HAP-1 (cell line): ENCODE results near the gene NECAP2.
"Not testable (repeated sequence)": the region's sequence is repeated elsewhere in the genome, so short reads cannot be mapped to it uniquely, and the experiment has no call there.

Experiments used
- DNase-seq, 2 experiments: peaks; one replicate each; pipeline ENCODE4 v3.0.0-alpha.2; 2016 to 2020; ENCODE audit warnings: low spot score in 2 of 2
- H3K27me3 ChIP-seq: fragments of 250-450 bp; sonication (Bioruptor Pico); 2 replicates; pipeline ENCODE4 v1.5.1; 2020; ENCODE audit warnings: low read depth, mild to moderate bottlenecking, moderate library complexity
- H3K36me3 ChIP-seq: fragments of 250-450 bp; sonication (Bioruptor Pico); replicated peaks from 2 replicates; pipeline ENCODE4 v1.5.1; 2020; ENCODE audit warnings: mild to moderate bottlenecking
- H3K4me1 ChIP-seq: fragments of 250-450 bp; sonication (Bioruptor Pico); 2 replicates; pipeline ENCODE4 v1.5.1; 2020; ENCODE audit warnings: mild to moderate bottlenecking
- H3K4me3 ChIP-seq: fragments of 250-450 bp; sonication (Bioruptor Pico); 2 replicates; pipeline ENCODE4 v1.5.1; 2020; ENCODE audit warnings: mild to moderate bottlenecking, moderate library complexity
- H3K9me3 ChIP-seq: fragments of 250-450 bp; sonication (Bioruptor Pico); 2 replicates; pipeline ENCODE4 v1.5.1; 2020; ENCODE audit warnings: mild to moderate bottlenecking, moderate library complexity
- in situ Hi-C: fragments of 300-500 bp; cut with MboI; formaldehyde crosslinking; loops from 3 replicates; pipeline ENCODE4 v1.14.3; 2020; ENCODE audit warnings: low sequenced_read_pairs, inconsistent platforms, mixed read lengths

NECAP2 gene

GRCh38 chr1:16459352-16459925 lies 18.9 kb downstream of the NECAP2 start:
- Histone ChIP-seq H3K4me3 (no peak overlapping the region), H3K27me3 (no peaks in the 10 kb centered on the region), H3K4me1 (peaks cover 10% of the 10 kb centered on the region), H3K9me3 (no peaks in the 10 kb centered on the region), H3K36me3 (peaks cover 51% of the 10 kb centered on the region)
- in situ Hi-C loops, result no loop called here
- DNase-seq, result no peak

- no peaks in the 10 kb centered on the region for H3K9me3 ChIP-seq
- DNase-seq, result no peak
- in situ Hi-C loops, result no loop called here
- no peaks in the 10 kb centered on the region for H3K27me3 ChIP-seq
- H3K4me3 ChIP-seq, result no peak overlapping the region
- peaks cover 10% of the 10 kb centered on the region for H3K4me1 ChIP-seq
- H3K36me3 ChIP-seq, result peaks cover 31% of the 10 kb centered on the region
Observed at GRCh38 chr1:16461681-16462080, 21.2 kb downstream of the NECAP2 start.

GRCh38 chr1:16462773-16463330 lies 22.3 kb downstream of the NECAP2 start:
- H3K9me3 ChIP-seq, result no peaks in the 10 kb centered on the region
- peaks cover 23% of the 10 kb centered on the region for H3K36me3 ChIP-seq
- in situ Hi-C loops, result no loop called here

GRCh38 chr1:16464917-16465625 lies 24.5 kb downstream of the NECAP2 start:
- in situ Hi-C loops, result no loop called here
- Histone ChIP-seq H3K9me3 (no peaks in the 10 kb centered on the region), H3K4me3 (no peak overlapping the region), H3K36me3 (peaks cover 6% of the 10 kb centered on the region), H3K4me1 (peaks cover 10% of the 10 kb centered on the region), H3K27me3 (no peaks in the 10 kb centered on the region)
- DNase-seq, result no peak

More at GRCh38 chr1:16462773-16463330, 22.3 kb downstream of the NECAP2 start:
- no peak for DNase-seq
- H3K4me1 ChIP-seq, result peaks cover 10% of the 10 kb centered on the region
- H3K4me3 ChIP-seq, result no peak overlapping the region
- H3K27me3 ChIP-seq, result no peaks in the 10 kb centered on the region

GRCh38 chr1:16468558-16468957 lies 28.0 kb downstream of the NECAP2 start:
- no peaks in the 10 kb centered on the region for H3K4me1 ChIP-seq
- peaks cover 14% of the 10 kb centered on the region for H3K36me3 ChIP-seq
- in situ Hi-C loops, result no loop called here
- no peak for DNase-seq
- no peaks in the 10 kb centered on the region for H3K27me3 ChIP-seq
- no peaks in the 10 kb centered on the region for H3K9me3 ChIP-seq
- H3K4me3 ChIP-seq, result no peak overlapping the region

- in situ Hi-C loops, result no loop called here
- Histone ChIP-seq H3K4me3 (no peak overlapping the region), H3K27me3 (no peaks in the 10 kb centered on the region), H3K36me3 (peaks cover 24% of the 10 kb centered on the region), H3K9me3 (no peaks in the 10 kb centered on the region), H3K4me1 (no peaks in the 10 kb centered on the region)
- no peak for DNase-seq
Observed at GRCh38 chr1:16474166-16474800, 33.8 kb downstream of the NECAP2 start.

GRCh38 chr1:16474891-16475290 lies 34.4 kb downstream of the NECAP2 start:
- peaks cover 24% of the 10 kb centered on the region for H3K36me3 ChIP-seq
- H3K27me3 ChIP-seq, in situ Hi-C loops, H3K9me3 ChIP-seq, H3K4me3 ChIP-seq, H3K4me1 ChIP-seq, DNase-seq: not testable (repeated sequence)

GRCh38 chr1:16475771-16476770 lies 35.5 kb downstream of the NECAP2 start:
- DNase-seq, H3K9me3 ChIP-seq, H3K27me3 ChIP-seq, H3K4me3 ChIP-seq, H3K4me1 ChIP-seq, in situ Hi-C loops: not testable (repeated sequence)
- H3K36me3 ChIP-seq, result peaks cover 26% of the 10 kb centered on the region

GRCh38 chr1:16478091-16478490 lies 37.6 kb downstream of the NECAP2 start:
- H3K27me3 ChIP-seq, result no peaks in the 10 kb centered on the region
- H3K4me3 ChIP-seq, result no peak overlapping the region
- no peaks in the 10 kb centered on the region for H3K9me3 ChIP-seq
- peaks cover 19% of the 10 kb centered on the region for H3K36me3 ChIP-seq
- DNase-seq, result no peak
- in situ Hi-C loops, result no loop called here
- no peaks in the 10 kb centered on the region for H3K4me1 ChIP-seq

- peaks cover 11% of the 10 kb centered on the region for H3K36me3 ChIP-seq
- not testable (repeated sequence) for H3K27me3 ChIP-seq, H3K9me3 ChIP-seq, DNase-seq, H3K4me1 ChIP-seq, H3K4me3 ChIP-seq
- in situ Hi-C loops, result loop anchor here (5.0 kb wide), 1 partner anchor 454 kb away; no protein-coding TSS in a partner anchor
Observed at GRCh38 chr1:16483146-16483545, 42.6 kb downstream of the NECAP2 start.

- DNase-seq, H3K4me1 ChIP-seq, H3K4me3 ChIP-seq, H3K9me3 ChIP-seq, H3K27me3 ChIP-seq: not testable (repeated sequence)
- in situ Hi-C loops, result loop anchor here (5.0 kb wide), 1 partner anchor 453 kb away; no protein-coding TSS in a partner anchor
- peaks cover 11% of the 10 kb centered on the region for H3K36me3 ChIP-seq
Observed at GRCh38 chr1:16483639-16484500, 43.3 kb downstream of the NECAP2 start.

GRCh38 chr1:16484501-16484835 lies 43.9 kb downstream of the NECAP2 start:
- H3K36me3 ChIP-seq, result peaks cover 14% of the 10 kb centered on the region
- in situ Hi-C loops, result loop anchor here (5.0 kb wide), 1 partner anchor 453 kb away; no protein-coding TSS in a partner anchor
- no peak for DNase-seq

More at GRCh38 chr1:16484501-16484835, 43.9 kb downstream of the NECAP2 start:
- no peaks in the 10 kb centered on the region for H3K9me3 ChIP-seq
- no peaks in the 10 kb centered on the region for H3K4me1 ChIP-seq
- no peaks in the 10 kb centered on the region for H3K27me3 ChIP-seq
- H3K4me3 ChIP-seq, result no peak overlapping the region
